Lower lobe of right lung (tissue), 2 donors: ENCODE results near the gene ZFAND2B. TPM values are rescaled to one million over a fixed set of nuclear protein-coding genes. Genes with fewer than 3 reads are reported as not detected.
A peak's percentile ranks its signal among the peaks of the same experiment; 100 is the strongest.

Source experiments
- ATAC-seq, 2 donors: fragments of 200-7000 bp; cut with Tn5 transposase; one replicate each; pipeline ENCODE4 v1.9.1; 2020 to 2022; ENCODE audit warnings: mild to moderate bottlenecking in 2 of 2, moderate library complexity in 2 of 2
- DNase-seq: peaks from one replicate; pipeline ENCODE4 v3.0.0-alpha.2; 2020
- H3K27ac ChIP-seq: fragments of 200-600 bp; one replicate; pipeline ENCODE4 v1.8.0; 2022
- H3K27me3 ChIP-seq: fragments of 200-600 bp; one replicate; pipeline ENCODE4 v1.8.0; 2022; ENCODE audit warnings: low read depth
- H3K36me3 ChIP-seq: fragments of 200-600 bp; one replicate; pipeline ENCODE4 v1.8.0; 2022; ENCODE audit warnings: mild to moderate bottlenecking
- H3K4me1 ChIP-seq: fragments of 200-600 bp; one replicate; pipeline ENCODE4 v1.8.0; 2022
- H3K4me3 ChIP-seq: fragments of 200-600 bp; one replicate; pipeline ENCODE4 v1.8.0; 2022; ENCODE audit warnings: mild to moderate bottlenecking
- H3K9me3 ChIP-seq: fragments of 200-600 bp; one replicate; pipeline ENCODE4 v1.8.0; 2022
- CTCF ChIP-seq: fragments of 200-600 bp; IDR thresholded peaks from one replicate; pipeline ENCODE4 v1.8.0; 2022; ENCODE audit warnings: antibody characterized with exemption, mild to moderate bottlenecking
- intact Hi-C: fragments of 100-400 bp; cut with DNase I; formaldehyde crosslinking; loops from one replicate; pipeline ENCODE4 v1.11.0; 2022
- total RNA-seq: library from RNA; stranded (reverse); fragmentation: NEBNext Ultra II Directional; extraction: Animal tissue kit (Norgen Biotek cat#: 25700); gene quantifications from one replicate; pipeline ENCODE4 v1.2.1, GENCODE V29; 2021
- donor health status: DM: no; HTN: yes; CAD: no; lungs with severe emphysema.

ZFAND2B gene
- total RNA-seq, 1 donor from 2014 or later = 32.6 TPM

GRCh38 chr2:219204425-219205164, 2.0 kb upstream of the ZFAND2B start:
- H3K27ac ChIP-seq = no peak overlapping the region
- intact Hi-C loops = no loop called here
- no peak for DNase-seq
- H3K4me1 ChIP-seq = peaks cover 19% of the 10 kb centered on the region
- H3K9me3 ChIP-seq = no peaks in the 10 kb centered on the region
- TF ChIP-seq CTCF = no peak
- no peak overlapping the region for H3K4me3 ChIP-seq
- no peaks in the 10 kb centered on the region for H3K27me3 ChIP-seq
- ATAC-seq = no peak
- peaks cover 16% of the 10 kb centered on the region for H3K36me3 ChIP-seq

- no peak overlapping the region for H3K4me3 ChIP-seq
- intact Hi-C loops = no loop called here
- H3K9me3 ChIP-seq = no peaks in the 10 kb centered on the region
- no peak for TF ChIP-seq CTCF
- no peak for ATAC-seq
- DNase-seq = no peak
- peaks cover 21% of the 10 kb centered on the region for H3K36me3 ChIP-seq
- H3K4me1 ChIP-seq = peaks cover 19% of the 10 kb centered on the region
- H3K27ac ChIP-seq = no peak overlapping the region
- H3K27me3 ChIP-seq = no peaks in the 10 kb centered on the region
Observed at GRCh38 chr2:219205165-219205538, 1.4 kb upstream of the ZFAND2B start.

GRCh38 chr2:219205981-219206327, 628 bp upstream of the ZFAND2B start:
- no peak for ATAC-seq
- intact Hi-C loops = no loop called here

GRCh38 chr2:219207134-219207883, 727 bp downstream of the ZFAND2B start:
- H3K9me3 ChIP-seq = no peaks in the 10 kb centered on the region
- H3K27me3 ChIP-seq = no peaks in the 10 kb centered on the region
- ATAC-seq (no peak), DNase-seq (no peak)
- TF ChIP-seq CTCF = no peak
- H3K4me1 ChIP-seq = peaks cover 19% of the 10 kb centered on the region
- H3K36me3 ChIP-seq = peaks cover 28% of the 10 kb centered on the region
- intact Hi-C loops = no loop called here
- peak overlapping the region; percentile 76 for H3K4me3 ChIP-seq
- peak overlapping the region; percentile 91 for H3K27ac ChIP-seq

More at GRCh38 chr2:219205981-219206327, 628 bp upstream of the ZFAND2B start:
- no peaks in the 10 kb centered on the region for H3K27me3 ChIP-seq
- no peaks in the 10 kb centered on the region for H3K9me3 ChIP-seq
- H3K4me1 ChIP-seq = peaks cover 19% of the 10 kb centered on the region
- DNase-seq = no peak
- no peak for TF ChIP-seq CTCF
- peaks cover 28% of the 10 kb centered on the region for H3K36me3 ChIP-seq
- H3K4me3 ChIP-seq = peak overlapping the region; percentile 76
- peak overlapping the region; percentile 91 for H3K27ac ChIP-seq

- Histone ChIP-seq H3K27me3 (no peaks in the 10 kb centered on the region), H3K4me1 (peaks cover 19% of the 10 kb centered on the region), H3K27ac (peak overlapping the region; percentile 91), H3K4me3 (peak overlapping the region; percentile 76), H3K9me3 (no peaks in the 10 kb centered on the region), H3K36me3 (peaks cover 34% of the 10 kb centered on the region)
- DNase-seq (no peak), ATAC-seq (no peak)
- intact Hi-C loops = no loop called here
- no peak for TF ChIP-seq CTCF
Observed at GRCh38 chr2:219207884-219208740, 1.5 kb downstream of the ZFAND2B start.
